Gastrocnemius medialis (tissue), 4 donors: ENCODE measurements around the gene RIMKLB.
"Not testable (repeated sequence)": the region's sequence is repeated elsewhere in the genome, so short reads cannot be mapped to it uniquely, and the experiment has no call there.

Experiments
- POLR2A ChIP-seq, 2 donors: fragments of 450-650 bp; IDR thresholded peaks; one replicate each; pipeline ENCODE4 v1.6.1; 2017; ENCODE audit warnings: antibody characterized with exemption in 2 of 2, mild to moderate bottlenecking in 2 of 2, moderate library complexity in 2 of 2
- TF ChIP-seq, protein P1 (sequence below), 5 experiments: fragments of 450-650 bp in 3 of 5; fragments of 200-600 bp in 2 of 5; sonication (generic) in 2 of 5; IDR thresholded peaks in 4 of 5; conservative IDR thresholded peaks in 1 of 5; 1 replicate in 4 of 5; 2 replicates in 1 of 5; pipeline ENCODE4 v1.5.1; 2016 to 2019; ENCODE audit warnings: antibody characterized with exemption in 5 of 5, mild to moderate bottlenecking in 3 of 5, moderate library complexity in 3 of 5

DNA sequence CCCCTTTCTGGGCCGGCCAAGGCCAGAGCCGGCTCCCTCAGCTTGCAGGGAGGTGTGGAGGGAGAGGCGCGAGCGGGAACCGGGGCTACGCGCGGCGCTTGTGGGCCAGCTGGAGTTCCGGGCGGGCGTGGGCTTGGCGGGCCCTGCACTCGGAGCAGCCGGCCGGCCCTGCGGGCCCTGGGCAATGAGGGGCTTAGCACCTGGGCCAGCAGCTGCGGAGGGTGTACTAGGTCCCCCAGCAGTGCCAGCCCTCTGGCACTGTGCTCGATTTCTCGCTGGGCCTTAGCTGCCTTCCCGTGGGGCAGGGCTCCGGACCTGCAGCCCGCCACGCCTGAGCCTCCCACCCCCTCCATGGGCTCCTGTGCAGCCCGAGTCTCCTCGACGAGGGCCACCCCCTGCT, 89.4 kb downstream of the RIMKLB start:
- TF ChIP-seq POLR2A (IDR thresholded peaks at IDR 0.05), result not testable (repeated sequence)
- TF ChIP-seq, protein P1, sequence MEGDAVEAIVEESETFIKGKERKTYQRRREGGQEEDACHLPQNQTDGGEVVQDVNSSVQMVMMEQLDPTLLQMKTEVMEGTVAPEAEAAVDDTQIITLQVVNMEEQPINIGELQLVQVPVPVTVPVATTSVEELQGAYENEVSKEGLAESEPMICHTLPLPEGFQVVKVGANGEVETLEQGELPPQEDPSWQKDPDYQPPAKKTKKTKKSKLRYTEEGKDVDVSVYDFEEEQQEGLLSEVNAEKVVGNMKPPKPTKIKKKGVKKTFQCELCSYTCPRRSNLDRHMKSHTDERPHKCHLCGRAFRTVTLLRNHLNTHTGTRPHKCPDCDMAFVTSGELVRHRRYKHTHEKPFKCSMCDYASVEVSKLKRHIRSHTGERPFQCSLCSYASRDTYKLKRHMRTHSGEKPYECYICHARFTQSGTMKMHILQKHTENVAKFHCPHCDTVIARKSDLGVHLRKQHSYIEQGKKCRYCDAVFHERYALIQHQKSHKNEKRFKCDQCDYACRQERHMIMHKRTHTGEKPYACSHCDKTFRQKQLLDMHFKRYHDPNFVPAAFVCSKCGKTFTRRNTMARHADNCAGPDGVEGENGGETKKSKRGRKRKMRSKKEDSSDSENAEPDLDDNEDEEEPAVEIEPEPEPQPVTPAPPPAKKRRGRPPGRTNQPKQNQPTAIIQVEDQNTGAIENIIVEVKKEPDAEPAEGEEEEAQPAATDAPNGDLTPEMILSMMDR (IDR thresholded peaks at IDR 0.05 in 4 of 5, conservative IDR thresholded peaks at IDR 0.05 in 1 of 5), result not testable (repeated sequence)
